PC-9 (cell line): Measurements from ENCODE around the gene KCNJ10. TPM values are rescaled to one million over a fixed set of nuclear protein-coding genes. Genes with fewer than 3 reads are reported as not detected.

Source experiments
- BruUV-seq: library from RNA; stranded (reverse); fragments of 400-500 nt; replicated peaks from 2 replicates; lab custom pipeline; 2021; lab: Mats Ljungman, UMichigan
- CTCF ChIA-PET: fragments of 300-600 bp; sonication (Branson Sonifier 250); formaldehyde crosslinking; loops from one replicate; lab custom pipeline; 2022; ENCODE audit warnings: antibody characterized with exemption; lab: Charles Lee
- POLR2A ChIA-PET: fragments of 300-600 bp; sonication (Branson Sonifier 250); formaldehyde crosslinking; loops from one replicate; lab custom pipeline; 2022; ENCODE audit warnings: antibody characterized with exemption; ENCODE audit not compliant: unreplicated experiment; lab: Charles Lee
- DNase-seq, 2 experiments: peaks; one replicate each; pipeline versions ENCODE4 v3.0.0 to v3.0.0-alpha.2; 2015 to 2022; ENCODE audit warnings: mixed read lengths in 1 of 2
- H2AFZ ChIP-seq: fragments of 200-600 bp; sonication (generic); 2 replicates; pipeline ENCODE4 v1.8.1; 2017; ENCODE audit warnings: antibody characterized with exemption
- H3F3A ChIP-seq: fragments of 200-600 bp; sonication (generic); 2 replicates; pipeline ENCODE4 v1.8.1; 2017; ENCODE audit warnings: antibody characterized with exemption, mild to moderate bottlenecking, low read depth; ENCODE audit not compliant: insufficient read depth
- H3K27ac ChIP-seq: fragments of 200-600 bp; sonication (generic); 2 replicates; pipeline ENCODE4 v1.6.1; 2016; ENCODE audit warnings: mixed run types
- H3K27me3 ChIP-seq: fragments of 200-600 bp; sonication (generic); 2 replicates; pipeline ENCODE4 v1.6.1; 2016; ENCODE audit warnings: low read depth, mixed run types; ENCODE audit not compliant: insufficient read depth
- H3K36me3 ChIP-seq: fragments of 200-600 bp; sonication (generic); 2 replicates; pipeline ENCODE4 v1.6.1; 2016; ENCODE audit warnings: low read depth, mixed run types
- H3K4me1 ChIP-seq: fragments of 200-600 bp; sonication (generic); replicated peaks from 2 replicates; pipeline ENCODE4 v1.6.1; 2016; ENCODE audit warnings: mixed run types; ENCODE audit not compliant: insufficient read depth
- H3K4me2 ChIP-seq: fragments of 200-600 bp; sonication (generic); 2 replicates; pipeline ENCODE4 v1.6.1; 2017; ENCODE audit warnings: mixed run types
- H3K4me3 ChIP-seq: fragments of 200-600 bp; sonication (generic); 2 replicates; pipeline ENCODE4 v1.6.1; 2016; ENCODE audit warnings: mixed run types
- H3K79me2 ChIP-seq: fragments of 200-600 bp; sonication (generic); 2 replicates; pipeline ENCODE4 v1.6.1; 2017; ENCODE audit warnings: low read depth, mixed run types
- H3K9me2 ChIP-seq: fragments of 200-600 bp; sonication (generic); 2 replicates; pipeline ENCODE4 v1.8.1; 2017; ENCODE audit warnings: mild to moderate bottlenecking; ENCODE audit not compliant: insufficient read depth
- H3K9me3 ChIP-seq: fragments of 200-600 bp; sonication (generic); 2 replicates; pipeline ENCODE4 v1.8.1; 2016; ENCODE audit warnings: low read depth; ENCODE audit not compliant: insufficient read depth
- H4K20me1 ChIP-seq: fragments of 200-600 bp; sonication (generic); 2 replicates; pipeline ENCODE4 v1.8.1; 2017; ENCODE audit not compliant: insufficient read depth
- EZH2 ChIP-seq: fragments of 200-600 bp; sonication (generic); IDR thresholded peaks from 2 replicates; pipeline ENCODE4 v1.8.0; 2017; ENCODE audit warnings: antibody characterized with exemption, low read depth
- intact Hi-C: fragments of 100-400 bp; cut with micrococcal nuclease; formaldehyde crosslinking; loops from one replicate; pipeline ENCODE4 v1.10.0; 2022; ENCODE audit not compliant: unreplicated experiment
- total RNA-seq: library from RNA; stranded (reverse); gene quantifications from 2 replicates; pipeline ENCODE4 v1.2.3, GENCODE V29; 2021
- TF ChIP-seq, protein P1 (sequence below): fragments of 200-600 bp; sonication (generic); conservative IDR thresholded peaks from 2 replicates; pipeline ENCODE4 v1.6.1; 2017; ENCODE audit warnings: mixed run types, antibody characterized with exemption, mild to moderate bottlenecking, moderate library complexity

Gene KCNJ10
- total RNA-seq, 1 experiment from 2014 or later, result not detected

GRCh38 chr1:159999204-159999603 is 70.8 kb downstream of the KCNJ10 start:
- Histone ChIP-seq H3K27ac (peak overlapping the region; percentile 43; the same call in 1 of the 2 replicates), H3F3A (peaks cover 19% of the 10 kb centered on the region), H2AFZ (peak overlapping the region; percentile 69), H4K20me1 (no peaks in the 10 kb centered on the region), H3K9me3 (no peaks in the 10 kb centered on the region), H3K79me2 (no peaks in the 10 kb centered on the region), H3K4me2 (peak overlapping the region; percentile 36), H3K4me1 (peaks cover 28% of the 10 kb centered on the region), H3K4me3 (no peak overlapping the region), H3K27me3 (no peaks in the 10 kb centered on the region), H3K36me3 (no peaks in the 10 kb centered on the region), H3K9me2 (no peaks in the 10 kb centered on the region)
- intact Hi-C loops, result loop anchor here (5.0 kb wide), 1 partner anchor 37 kb away; no protein-coding TSS in a partner anchor
- ChIA-PET CTCF (interaction anchor here (0.5 to 1.1 kb wide), 4 partner anchors 9 to 794 kb away, joined by 3 to 5 read pairs (median 4); no protein-coding TSS in a partner anchor), POLR2A (no interaction called here)
- DNase-seq, result peak; percentile 20 to 72
- no TSS peak for BruUV-seq
- TF ChIP-seq, protein P1, sequence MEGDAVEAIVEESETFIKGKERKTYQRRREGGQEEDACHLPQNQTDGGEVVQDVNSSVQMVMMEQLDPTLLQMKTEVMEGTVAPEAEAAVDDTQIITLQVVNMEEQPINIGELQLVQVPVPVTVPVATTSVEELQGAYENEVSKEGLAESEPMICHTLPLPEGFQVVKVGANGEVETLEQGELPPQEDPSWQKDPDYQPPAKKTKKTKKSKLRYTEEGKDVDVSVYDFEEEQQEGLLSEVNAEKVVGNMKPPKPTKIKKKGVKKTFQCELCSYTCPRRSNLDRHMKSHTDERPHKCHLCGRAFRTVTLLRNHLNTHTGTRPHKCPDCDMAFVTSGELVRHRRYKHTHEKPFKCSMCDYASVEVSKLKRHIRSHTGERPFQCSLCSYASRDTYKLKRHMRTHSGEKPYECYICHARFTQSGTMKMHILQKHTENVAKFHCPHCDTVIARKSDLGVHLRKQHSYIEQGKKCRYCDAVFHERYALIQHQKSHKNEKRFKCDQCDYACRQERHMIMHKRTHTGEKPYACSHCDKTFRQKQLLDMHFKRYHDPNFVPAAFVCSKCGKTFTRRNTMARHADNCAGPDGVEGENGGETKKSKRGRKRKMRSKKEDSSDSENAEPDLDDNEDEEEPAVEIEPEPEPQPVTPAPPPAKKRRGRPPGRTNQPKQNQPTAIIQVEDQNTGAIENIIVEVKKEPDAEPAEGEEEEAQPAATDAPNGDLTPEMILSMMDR, result no peak
- no peak for TF ChIP-seq EZH2

GRCh38 chr1:159996653-159997052 is 73.3 kb downstream of the KCNJ10 start:
- no peak overlapping the region for H3K4me3 ChIP-seq
- H3K27ac ChIP-seq, result peak overlapping the region; percentile 25; the same call in 1 of the 2 replicates
- no peak overlapping the region for H2AFZ ChIP-seq
- no peaks in the 10 kb centered on the region for H3K36me3 ChIP-seq
- peak; percentile 37 to 86 for DNase-seq
- POLR2A ChIA-PET, result no interaction called here
- BruUV-seq, result no TSS peak
- no peaks in the 10 kb centered on the region for H3K9me2 ChIP-seq
- no peak for TF ChIP-seq EZH2
- TF ChIP-seq, protein P1, result no peak
- no peaks in the 10 kb centered on the region for H3K27me3 ChIP-seq
- intact Hi-C loops, result loop anchor here (5.0 kb wide), 1 partner anchor 34 kb away; no protein-coding TSS in a partner anchor
- peaks cover 19% of the 10 kb centered on the region for H3F3A ChIP-seq
- H3K4me1 ChIP-seq, result peaks cover 28% of the 10 kb centered on the region
- CTCF ChIA-PET, result no interaction called here
- H3K4me2 ChIP-seq, result peak overlapping the region; percentile 21; the same call in 1 of the 2 replicates
- H3K79me2 ChIP-seq, result no peaks in the 10 kb centered on the region
- H4K20me1 ChIP-seq, result no peaks in the 10 kb centered on the region
- no peaks in the 10 kb centered on the region for H3K9me3 ChIP-seq

- peaks cover 19% of the 10 kb centered on the region for H3F3A ChIP-seq
- intact Hi-C loops, result loop anchor here (5.0 kb wide), 1 partner anchor 33 kb away; no protein-coding TSS in a partner anchor
- H3K4me2 ChIP-seq, result no peak overlapping the region
- no TSS peak for BruUV-seq
- TF ChIP-seq, protein P1, result no peak
- no peak for TF ChIP-seq EZH2
- no peaks in the 10 kb centered on the region for H3K9me2 ChIP-seq
- no peaks in the 10 kb centered on the region for H3K79me2 ChIP-seq
- peaks cover 26% of the 10 kb centered on the region for H3K4me1 ChIP-seq
- CTCF ChIA-PET, result no interaction called here
- no peaks in the 10 kb centered on the region for H4K20me1 ChIP-seq
- H3K9me3 ChIP-seq, result no peaks in the 10 kb centered on the region
- no peaks in the 10 kb centered on the region for H3K27me3 ChIP-seq
- no peak overlapping the region for H2AFZ ChIP-seq
- POLR2A ChIA-PET, result no interaction called here
- no peak for DNase-seq
- no peaks in the 10 kb centered on the region for H3K36me3 ChIP-seq
- no peak overlapping the region for H3K27ac ChIP-seq
- H3K4me3 ChIP-seq, result no peak overlapping the region
These were observed 75.1 kb downstream of the KCNJ10 start for GRCh38 chr1:159994896-159995295.
